ENCODE measurements around the gene ACSM2B. TPM values are rescaled to one million over a fixed set of nuclear protein-coding genes. Genes with fewer than 3 reads are reported as not detected.

The ACSM2B gene
- total RNA-seq, 1 donor from 2014 or later = not detected

DNA sequence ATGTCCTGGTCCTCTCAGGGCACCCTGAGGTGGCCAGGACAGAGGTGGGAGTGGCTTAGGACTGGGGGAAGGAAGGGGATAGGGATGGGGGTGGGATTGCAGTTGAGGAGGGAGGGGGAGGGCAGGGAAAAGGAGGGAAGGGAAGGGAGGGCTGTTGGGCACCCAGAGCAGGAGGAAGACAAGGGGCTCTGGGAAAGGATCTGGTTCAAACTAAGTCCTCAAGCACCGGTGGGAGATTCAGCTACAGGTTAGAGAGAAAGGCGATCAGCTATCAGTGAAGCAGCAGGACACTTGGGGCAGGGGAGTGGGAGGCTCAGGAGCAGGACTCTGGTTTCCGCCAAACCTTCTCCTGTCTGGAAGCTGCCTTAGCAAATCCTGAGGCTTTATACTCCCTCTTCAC lies 44.6 kb upstream of the ACSM2B start:
- DNase-seq (no peak), ATAC-seq (no peak)
- TF ChIP-seq, protein P1, sequence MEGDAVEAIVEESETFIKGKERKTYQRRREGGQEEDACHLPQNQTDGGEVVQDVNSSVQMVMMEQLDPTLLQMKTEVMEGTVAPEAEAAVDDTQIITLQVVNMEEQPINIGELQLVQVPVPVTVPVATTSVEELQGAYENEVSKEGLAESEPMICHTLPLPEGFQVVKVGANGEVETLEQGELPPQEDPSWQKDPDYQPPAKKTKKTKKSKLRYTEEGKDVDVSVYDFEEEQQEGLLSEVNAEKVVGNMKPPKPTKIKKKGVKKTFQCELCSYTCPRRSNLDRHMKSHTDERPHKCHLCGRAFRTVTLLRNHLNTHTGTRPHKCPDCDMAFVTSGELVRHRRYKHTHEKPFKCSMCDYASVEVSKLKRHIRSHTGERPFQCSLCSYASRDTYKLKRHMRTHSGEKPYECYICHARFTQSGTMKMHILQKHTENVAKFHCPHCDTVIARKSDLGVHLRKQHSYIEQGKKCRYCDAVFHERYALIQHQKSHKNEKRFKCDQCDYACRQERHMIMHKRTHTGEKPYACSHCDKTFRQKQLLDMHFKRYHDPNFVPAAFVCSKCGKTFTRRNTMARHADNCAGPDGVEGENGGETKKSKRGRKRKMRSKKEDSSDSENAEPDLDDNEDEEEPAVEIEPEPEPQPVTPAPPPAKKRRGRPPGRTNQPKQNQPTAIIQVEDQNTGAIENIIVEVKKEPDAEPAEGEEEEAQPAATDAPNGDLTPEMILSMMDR (IDR thresholded peaks at IDR 0.05) = no peak
- intact Hi-C loops (cut with DNase I) = no loop called here
- H3K9me3 ChIP-seq = no peaks in the 10 kb centered on the region
- H3K4me3 ChIP-seq = no peak overlapping the region
- H3K36me3 ChIP-seq = no peaks in the 10 kb centered on the region
- H3K4me1 ChIP-seq = no peaks in the 10 kb centered on the region
- no peaks in the 10 kb centered on the region for H3K27me3 ChIP-seq
- H3K27ac ChIP-seq = no peak overlapping the region

DNA sequence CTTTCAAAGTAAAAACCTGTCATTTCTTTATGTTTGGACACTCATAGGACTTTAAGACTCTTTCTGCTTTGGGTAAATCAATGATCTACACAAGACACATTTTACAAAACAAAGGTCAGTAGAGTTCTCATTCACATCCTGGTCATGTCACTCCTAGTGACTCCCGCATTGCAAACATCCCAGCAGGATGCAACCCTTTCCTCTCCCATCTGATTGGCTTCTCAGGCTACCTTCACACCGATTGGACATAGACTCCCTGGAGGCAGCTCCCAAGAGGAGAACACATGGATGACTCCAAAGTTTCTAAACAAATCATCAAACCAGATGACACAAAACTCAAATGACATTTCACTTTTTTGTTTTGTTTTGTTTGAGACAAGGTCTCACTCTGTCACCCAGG lies 43.8 kb upstream of the ACSM2B start:
- Histone ChIP-seq H3K4me3 (no peak overlapping the region), H3K4me1 (peaks cover 2% of the 10 kb centered on the region), H3K27ac (no peak overlapping the region), H3K9me3 (no peaks in the 10 kb centered on the region), H3K27me3 (no peaks in the 10 kb centered on the region), H3K36me3 (no peaks in the 10 kb centered on the region)
- TF ChIP-seq, protein P1 (IDR thresholded peaks at IDR 0.05) = no peak
- DNase-seq (no peak), ATAC-seq (no peak)
- intact Hi-C loops (cut with DNase I) = no loop called here

DNA sequence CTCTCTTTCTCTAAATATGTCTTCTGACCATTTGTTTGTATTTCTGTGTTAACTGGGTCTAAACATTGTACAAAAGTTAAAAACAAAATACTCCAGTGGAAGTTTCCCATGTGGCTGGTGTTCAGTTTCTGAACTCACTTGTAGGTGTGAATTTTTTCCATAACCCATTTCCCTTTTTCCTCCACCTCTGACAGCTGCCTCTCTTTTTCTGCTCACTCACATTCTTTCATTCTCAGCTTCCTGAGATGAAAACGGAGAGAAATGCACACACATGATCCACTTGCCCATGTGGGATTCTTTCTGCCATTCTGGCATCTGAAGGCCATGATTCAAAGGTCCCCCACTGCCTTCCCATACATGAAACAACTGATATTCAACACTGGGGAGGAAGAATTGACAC lies 41.1 kb upstream of the ACSM2B start:
- Histone ChIP-seq H3K27ac (no peak overlapping the region), H3K4me3 (no peak overlapping the region), H3K36me3 (no peaks in the 10 kb centered on the region), H3K27me3 (no peaks in the 10 kb centered on the region), H3K4me1 (peaks cover 8% of the 10 kb centered on the region), H3K9me3 (no peaks in the 10 kb centered on the region)
- no peak for DNase-seq
- intact Hi-C loops (cut with DNase I) = no loop called here
- no peak for ATAC-seq
- TF ChIP-seq, protein P1 (IDR thresholded peaks at IDR 0.05) = no peak

DNA sequence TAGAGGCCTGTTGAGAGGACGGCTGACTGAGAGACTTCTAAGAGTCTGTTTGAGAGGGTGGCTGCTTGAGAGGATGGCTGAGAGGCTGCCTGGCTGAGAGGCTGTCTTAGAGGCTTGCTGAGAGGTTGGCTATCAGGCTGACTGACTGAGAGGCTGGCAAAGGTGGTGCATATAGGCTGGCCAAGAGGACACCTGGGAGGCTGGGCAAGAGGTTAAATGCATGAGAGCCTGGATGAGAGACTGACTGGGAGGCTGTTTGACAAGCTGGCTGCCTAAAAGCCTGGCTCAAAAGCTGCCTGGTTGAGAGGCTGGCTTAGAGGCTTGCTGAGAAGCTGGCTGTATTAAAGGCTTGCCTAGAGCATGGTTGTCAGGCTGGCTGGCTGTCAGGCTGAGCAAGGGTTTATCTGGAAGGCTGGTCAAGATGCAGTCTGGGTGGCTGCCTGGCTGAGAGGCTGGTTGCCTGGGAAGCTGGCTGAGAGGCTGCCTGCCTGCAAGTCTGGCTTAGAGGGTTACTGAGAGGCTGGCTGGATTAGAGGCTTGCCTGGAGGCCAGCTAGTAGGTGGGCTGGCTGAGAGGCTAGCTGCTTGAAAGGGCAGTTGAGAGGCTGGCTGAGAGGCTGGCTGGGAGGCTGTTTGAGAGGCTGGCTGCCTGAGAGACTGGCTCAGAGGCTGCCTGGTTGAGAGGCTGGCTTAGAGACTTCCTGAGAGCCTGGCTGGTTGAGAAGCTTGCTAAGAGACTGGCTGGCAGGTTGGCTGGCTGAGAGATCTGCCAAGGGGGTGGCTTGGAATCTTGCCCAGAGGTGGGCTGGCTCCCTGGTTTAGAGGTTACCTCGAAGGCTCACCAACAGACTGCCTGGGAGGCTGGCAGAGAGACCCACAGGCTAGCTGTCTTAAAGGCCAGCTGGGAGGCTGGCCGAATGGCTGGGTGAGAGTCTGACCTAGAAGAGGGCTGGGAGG lies 38.3 kb upstream of the ACSM2B start:
- Histone ChIP-seq H3K4me1 (peaks cover 16% of the 10 kb centered on the region), H3K4me3 (no peak overlapping the region), H3K9me3 (no peaks in the 10 kb centered on the region), H3K36me3 (no peaks in the 10 kb centered on the region), H3K27me3 (no peaks in the 10 kb centered on the region), H3K27ac (no peak overlapping the region)
- intact Hi-C loops (cut with DNase I) = no loop called here
- peak; percentile 63 for ATAC-seq
- TF ChIP-seq, protein P1 (IDR thresholded peaks at IDR 0.05) = no peak
- DNase-seq = peak; percentile 78

DNA sequence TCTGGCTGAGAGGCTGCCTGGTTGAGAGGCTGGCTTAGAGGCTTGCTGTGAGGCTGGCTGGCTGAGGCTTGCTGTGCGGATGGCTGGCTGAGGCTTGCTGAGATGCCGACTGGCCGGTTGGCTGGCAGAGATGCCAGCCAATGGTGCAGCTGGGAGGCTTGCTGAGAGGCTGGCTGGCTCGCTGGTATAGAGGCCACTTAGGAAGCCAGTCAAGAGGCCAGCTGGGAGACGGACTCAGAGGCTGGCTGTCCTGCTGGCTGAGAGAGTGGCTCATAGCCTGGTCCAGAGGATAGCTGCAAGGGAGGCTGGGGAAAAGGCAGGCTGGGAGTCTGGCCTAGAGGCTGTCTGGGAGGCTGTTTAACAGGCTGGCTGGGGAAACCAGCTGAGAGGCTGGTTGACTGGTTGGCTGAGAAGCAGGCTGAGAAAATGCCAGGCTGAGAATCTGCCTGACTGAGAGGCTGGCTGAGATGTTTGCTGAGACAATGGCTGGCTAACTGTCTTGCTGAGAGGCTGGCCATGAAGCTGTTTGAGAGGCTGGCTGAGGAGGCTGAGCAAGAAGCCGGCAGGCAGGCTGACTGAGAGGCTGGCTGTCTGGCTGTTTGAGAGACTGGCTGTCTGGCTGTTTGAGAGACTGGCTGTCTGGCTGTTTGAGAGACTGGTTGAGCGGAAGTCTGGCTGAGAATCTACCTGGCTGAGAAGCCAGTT lies 37.5 kb upstream of the ACSM2B start:
- ATAC-seq (no peak), DNase-seq (no peak)
- intact Hi-C loops (cut with DNase I) = no loop called here
- Histone ChIP-seq H3K36me3 (no peaks in the 10 kb centered on the region), H3K27me3 (no peaks in the 10 kb centered on the region), H3K4me1 (peaks cover 16% of the 10 kb centered on the region), H3K27ac (no peak overlapping the region), H3K9me3 (no peaks in the 10 kb centered on the region), H3K4me3 (no peak overlapping the region)
- TF ChIP-seq, protein P1 (IDR thresholded peaks at IDR 0.05) = no peak

All from upper lobe of right lung (tissue), 1 donor.